Measurements from ENCODE around the gene IER5L. TPM values are rescaled to one million over a fixed set of nuclear protein-coding genes. Genes with fewer than 3 reads are reported as not detected.

The IER5L gene
- total and polyA plus RNA-seq, 2 donors (not counting 3 experiments of a cell fraction or from before 2014, with no cell fraction given), result 5.3 to 12.3 TPM

DNA sequence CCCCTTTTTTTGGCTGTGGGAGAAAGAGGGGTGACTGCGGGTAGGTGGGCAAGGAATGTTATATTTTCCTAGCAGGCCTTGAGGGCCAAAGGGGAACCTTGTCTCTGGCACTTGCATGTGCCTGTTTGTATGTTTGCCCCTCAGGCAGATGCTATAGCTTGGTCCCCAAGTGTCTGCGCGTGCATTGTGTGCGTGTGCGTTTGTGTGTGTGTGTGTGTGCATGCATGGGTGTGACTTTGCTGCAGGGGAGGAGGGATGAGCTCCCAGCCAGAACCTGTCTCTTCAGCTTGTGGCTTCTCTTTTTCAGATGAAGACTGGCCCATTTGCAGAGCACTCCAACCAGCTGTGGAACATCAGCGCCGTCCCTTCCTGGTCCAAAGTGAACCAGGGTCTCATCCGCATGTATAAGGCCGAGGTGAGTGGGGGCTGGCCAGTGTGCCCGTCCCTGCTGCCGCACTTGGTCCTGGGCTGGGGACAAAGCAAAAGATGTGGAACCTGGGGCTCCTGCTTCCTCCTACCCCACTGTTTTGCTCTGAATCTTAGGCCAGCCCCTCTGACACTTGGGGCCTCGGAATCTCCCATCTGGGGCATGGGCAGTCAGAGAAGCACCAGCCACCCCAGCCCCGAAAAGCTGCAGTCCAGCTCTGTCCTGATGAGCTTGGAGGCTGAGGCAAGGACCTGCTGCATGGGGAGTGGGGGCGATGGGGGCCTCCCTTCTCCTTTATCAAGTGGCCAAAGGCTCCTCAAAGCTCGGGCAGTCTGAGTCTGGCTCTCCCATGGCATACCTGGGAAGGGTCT, 35.7 kb downstream of the IER5L start:
- TF ChIP-seq GATA2 (IDR thresholded peaks at IDR 0.05; ENCODE audit: insufficient read depth, insufficient read length, low read depth, low read length) (no peak), POLR2AphosphoS5 (IDR thresholded peaks at IDR 0.05; ENCODE audit: insufficient read depth, low read depth, low read length) (peak; percentile 22), POLR2A (IDR thresholded peaks at IDR 0.05; ENCODE audit: low read depth, low read length) (no peak), JUN (IDR thresholded peaks at IDR 0.05; ENCODE audit: borderline replicate concordance, insufficient read depth, insufficient read length, low read depth) (no peak), CTCF (IDR thresholded peaks at IDR 0.05; ENCODE audit: extremely low read depth in 1 of 2, insufficient read depth in 1 of 2, low read depth in 1 of 2, low read length in 2 of 2) (no peak), MAX (IDR thresholded peaks at IDR 0.05; ENCODE audit: insufficient read depth, insufficient read length) (no peak)
- dilution Hi-C loops (cut with MboI; ENCODE audit: extremely low pct_ligation_motif_present, low sequenced_read_pairs), result no loop called here
- H3K27me3 ChIP-seq (ENCODE audit: control insufficient read depth in 2 of 2, insufficient read depth in 2 of 2, low read length in 2 of 2), result no peaks in the 10 kb centered on the region
- H2AFZ ChIP-seq (ENCODE audit: low read depth, low read length), result no peak overlapping the region
- no peaks in the 10 kb centered on the region for H4K20me1 ChIP-seq (replicated peaks; ENCODE audit: control insufficient read depth, extremely low read depth, insufficient read depth, low read length)
- no peak for DNase-seq (ENCODE audit: low read depth, low spot score)
- no peak for FAIRE-seq
- no peak overlapping the region for H3K4me3 ChIP-seq (replicated peaks in 1 of 3; ENCODE audit: insufficient read depth in 1 of 3, low read depth in 1 of 3, low read length in 3 of 3)
- no peak overlapping the region for H3K9ac ChIP-seq (replicated peaks; ENCODE audit: extremely low read depth, insufficient read depth, low read length)
- no peaks in the 10 kb centered on the region for H3K9me3 ChIP-seq (replicated peaks; ENCODE audit: control insufficient read depth, insufficient read depth, low read length)
- H3K4me2 ChIP-seq (ENCODE audit: insufficient read depth, low read length), result no peak overlapping the region
- peaks cover 58% of the 10 kb centered on the region for H3K4me1 ChIP-seq (ENCODE audit: control insufficient read depth, extremely low read depth, insufficient read depth, low read length)
- peaks cover 4% of the 10 kb centered on the region for H3K79me2 ChIP-seq (ENCODE audit: control insufficient read depth, insufficient read depth, low read length)
- intact Hi-C loops (cut with micrococcal nuclease), result loop anchor here (2.0 kb wide), 1 partner anchor 60 kb away; no protein-coding TSS in a partner anchor
- H3K36me3 ChIP-seq (ENCODE audit: control insufficient read depth in 2 of 2, extremely low read depth in 1 of 2, insufficient read depth in 2 of 2, low read length in 2 of 2), result peaks cover 3 to 4% of the 10 kb centered on the region in 2 experiments
- ChIA-PET POLR2A (interaction anchor here (0.5 to 2.2 kb wide), 9 partner anchors 15 to 484 kb away, joined by 3 to 14 read pairs (median 4); partner anchors contain the start of genes IER5L and NTMT1), CTCF (interaction anchor here (0.6 to 9.5 kb wide), 41 partner anchors 8 to 595 kb away, joined by 3 to 287 read pairs (median 5); partner anchors contain the start of genes C9orf50, CRAT, IER5L and NTMT1)
- H3K9me1 ChIP-seq (replicated peaks; ENCODE audit: control insufficient read depth, extremely low read depth, insufficient read depth, low read length), result no peaks in the 10 kb centered on the region
- peak overlapping the region; percentile 99 for H3K27ac ChIP-seq (ENCODE audit: insufficient read depth, low read depth, low read length)
- no TSS peak for BruUV-seq (replicated peaks)

Data from endothelial cell of umbilical vein (primary cell).